ENCODE data around the gene MICALL2.

Gene MICALL2

GRCh38 chr7:1458683-1459511 lies at the start of gene MICALL2:
TSS of gene MICALL2 (minus strand) at chr7:1459470. CDS start at chr7:1459326, 144 bp downstream.
- DNase-seq, result peak; percentile 29

- DNase-seq, result no peak
Measured at GRCh38 chr7:1508277-1508758, 49.0 kb upstream of the MICALL2 start.

- no peak for DNase-seq
Measured at GRCh38 chr7:1505731-1506550, 46.7 kb upstream of the MICALL2 start.

GRCh38 chr7:1503816-1504775 lies 44.8 kb upstream of the MICALL2 start, which contains the start of gene INTS1:
TSS of gene INTS1 (minus strand) at chr7:1504389. CDS start at chr7:1503960, 429 bp downstream.
- DNase-seq, result peak; percentile 92

- DNase-seq, result no peak
Measured at GRCh38 chr7:1503390-1503789, 44.1 kb upstream of the MICALL2 start.

- DNase-seq, result no peak
Measured at GRCh38 chr7:1502845-1503244, 43.6 kb upstream of the MICALL2 start.

- DNase-seq, result no peak
Measured at GRCh38 chr7:1501487-1502270, 42.4 kb upstream of the MICALL2 start.

GRCh38 chr7:1500064-1500807 lies 41.0 kb upstream of the MICALL2 start:
- no peak for DNase-seq

- DNase-seq, result no peak
Measured at GRCh38 chr7:1499367-1500029, 40.2 kb upstream of the MICALL2 start.

GRCh38 chr7:1498370-1499305 lies 39.4 kb upstream of the MICALL2 start:
- DNase-seq, result no peak

- DNase-seq, result no peak
Measured at GRCh38 chr7:1497293-1497927, 38.1 kb upstream of the MICALL2 start.

- DNase-seq, result no peak
Measured at GRCh38 chr7:1496531-1497292, 37.4 kb upstream of the MICALL2 start.

- no peak for DNase-seq
Measured at GRCh38 chr7:1495564-1496242, 36.4 kb upstream of the MICALL2 start.

- no peak for DNase-seq
Measured at GRCh38 chr7:1494866-1495563, 35.7 kb upstream of the MICALL2 start.

- no peak for DNase-seq
Measured at GRCh38 chr7:1494447-1494846, 35.2 kb upstream of the MICALL2 start.

- no peak for DNase-seq
Measured at GRCh38 chr7:1493571-1493970, 34.3 kb upstream of the MICALL2 start.

- DNase-seq, result no peak
Measured at GRCh38 chr7:1493129-1493528, 33.9 kb upstream of the MICALL2 start.
